H1 (cell line): ENCODE results near the gene SRRM5. TPM values are rescaled to one million over a fixed set of nuclear protein-coding genes. Genes with fewer than 3 reads are reported as not detected.

ENCODE experiments used
- CTBP2 ChIP-seq: IDR thresholded peaks from 2 replicates; pipeline ENCODE4 v1.7.0; 2011; ENCODE audit warnings: borderline replicate concordance, mild to moderate bottlenecking, moderate library complexity, mixed read lengths, low read length; ENCODE audit not compliant: insufficient read depth, insufficient read length
- SP4 ChIP-seq: IDR thresholded peaks from 2 replicates; pipeline ENCODE4 v1.6.1; 2012; ENCODE audit warnings: low read length, inconsistent platforms
- TBP ChIP-seq: IDR thresholded peaks from 2 replicates; pipeline ENCODE4 v1.6.1; 2011; ENCODE audit warnings: low read depth, low read length, improper control_type of control experiment
- ZNF274 ChIP-seq: IDR thresholded peaks from 2 replicates; pipeline ENCODE4 v1.7.0; 2012; ENCODE audit warnings: low read length, borderline replicate concordance; ENCODE audit errors: extremely low read depth
- polyA plus RNA-seq, 7 experiments: library from polyadenylated mRNA; depleted of rRNA in 3 of 7; stranded (reverse) in 5 of 7; unstranded in 2 of 7; fragments of >200 nt in 5 of 7; fragments of 200-250 nt in 2 of 7; gene quantifications; 1 replicate in 5 of 7; 2 replicates in 1 of 7; 4 replicates in 1 of 7; pipeline versions ENCODE4 v1.2.1 to v1.2.3, GENCODE V29; 2011 to 2013; ENCODE audit warnings: missing spikeins in 2 of 7, mixed read lengths in 2 of 7
- total RNA-seq: library from RNA; stranded (reverse); fragmentation: NEBNext Ultra II Directional; extraction: Animal tissue kit (Norgen Biotek cat#: 25700); gene quantifications from 2 replicates; pipeline ENCODE4 v1.2.1, GENCODE V29; 2021

Gene SRRM5
- total and polyA plus RNA-seq, 2 of the 8 experiments (the other 6 are each of a cell fraction or from before 2014, with no cell fraction given): 0.06 to 0.11 TPM

GRCh38 chr19:43644181-43644580 lies 32.3 kb downstream of the SRRM5 start (continued):
- TF ChIP-seq CTBP2 (no peak), ZNF274 (no peak), SP4 (no peak), TBP (no peak)
